Right lobe of liver (tissue), 4 donors: ENCODE results near the gene CCDC89.
"Not testable (repeated sequence)": the region's sequence is repeated elsewhere in the genome, so short reads cannot be mapped to it uniquely, and the experiment has no call there.

ENCODE experiments used
- POLR2A ChIP-seq: fragments of 450-650 bp; IDR thresholded peaks from one replicate; pipeline ENCODE4 v1.6.1; 2017; ENCODE audit warnings: antibody characterized with exemption, mild to moderate bottlenecking
- TF ChIP-seq, protein P1 (sequence below), 4 donors: fragments of 200-600 bp in 3 of 4; fragments of 450-650 bp in 1 of 4; IDR thresholded peaks; one replicate each; pipeline versions ENCODE4 v1.5.1 to v1.8.0; 2016 to 2022; ENCODE audit warnings: antibody characterized with exemption in 4 of 4, mild to moderate bottlenecking in 2 of 4
- donor health status: DM: no; HTN: no; CAD: no.
- donor health status: DM: no; HTN: no; CAD: no.
- donor health status: DM: no; HTN: yes; CAD: no.

DNA sequence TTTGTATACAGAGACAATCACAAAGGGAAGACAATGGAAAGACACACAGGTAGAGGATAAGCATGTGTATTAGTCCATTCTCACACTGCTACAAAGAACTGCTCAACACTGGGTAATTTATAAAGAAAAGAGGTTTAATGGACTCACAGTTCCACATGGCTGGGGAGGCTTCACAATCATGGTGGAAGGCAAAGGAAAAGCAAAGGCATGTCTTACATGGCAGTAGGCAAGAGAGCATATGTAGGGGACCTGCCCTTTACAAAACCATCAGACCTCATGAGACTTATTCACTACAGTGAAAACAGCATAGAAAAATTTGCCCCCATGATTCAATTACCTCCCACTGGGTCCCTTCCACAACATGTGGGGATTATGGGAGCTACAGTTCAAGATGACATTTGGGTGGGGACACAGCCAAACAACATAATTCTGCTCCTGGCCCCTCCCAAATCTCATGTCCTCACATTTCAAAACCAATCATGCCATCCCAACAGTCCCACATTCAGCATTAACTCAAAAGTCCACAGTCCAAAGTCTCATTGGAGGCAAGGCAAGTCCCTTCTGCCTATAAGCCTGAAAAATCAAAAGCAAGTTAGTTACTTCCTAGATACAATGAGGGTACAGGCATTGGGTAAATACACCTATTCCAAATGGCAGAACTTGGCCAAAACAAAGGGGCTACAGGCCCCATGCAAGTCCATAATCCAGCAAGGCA, 14.9 kb downstream of the CCDC89 start:
- TF ChIP-seq, protein P1, sequence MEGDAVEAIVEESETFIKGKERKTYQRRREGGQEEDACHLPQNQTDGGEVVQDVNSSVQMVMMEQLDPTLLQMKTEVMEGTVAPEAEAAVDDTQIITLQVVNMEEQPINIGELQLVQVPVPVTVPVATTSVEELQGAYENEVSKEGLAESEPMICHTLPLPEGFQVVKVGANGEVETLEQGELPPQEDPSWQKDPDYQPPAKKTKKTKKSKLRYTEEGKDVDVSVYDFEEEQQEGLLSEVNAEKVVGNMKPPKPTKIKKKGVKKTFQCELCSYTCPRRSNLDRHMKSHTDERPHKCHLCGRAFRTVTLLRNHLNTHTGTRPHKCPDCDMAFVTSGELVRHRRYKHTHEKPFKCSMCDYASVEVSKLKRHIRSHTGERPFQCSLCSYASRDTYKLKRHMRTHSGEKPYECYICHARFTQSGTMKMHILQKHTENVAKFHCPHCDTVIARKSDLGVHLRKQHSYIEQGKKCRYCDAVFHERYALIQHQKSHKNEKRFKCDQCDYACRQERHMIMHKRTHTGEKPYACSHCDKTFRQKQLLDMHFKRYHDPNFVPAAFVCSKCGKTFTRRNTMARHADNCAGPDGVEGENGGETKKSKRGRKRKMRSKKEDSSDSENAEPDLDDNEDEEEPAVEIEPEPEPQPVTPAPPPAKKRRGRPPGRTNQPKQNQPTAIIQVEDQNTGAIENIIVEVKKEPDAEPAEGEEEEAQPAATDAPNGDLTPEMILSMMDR (IDR thresholded peaks at IDR 0.05) = not testable (repeated sequence)
- TF ChIP-seq POLR2A = not testable (repeated sequence)
